ENCODE data around the gene HOXA10.

The HOXA10 gene

DNA sequence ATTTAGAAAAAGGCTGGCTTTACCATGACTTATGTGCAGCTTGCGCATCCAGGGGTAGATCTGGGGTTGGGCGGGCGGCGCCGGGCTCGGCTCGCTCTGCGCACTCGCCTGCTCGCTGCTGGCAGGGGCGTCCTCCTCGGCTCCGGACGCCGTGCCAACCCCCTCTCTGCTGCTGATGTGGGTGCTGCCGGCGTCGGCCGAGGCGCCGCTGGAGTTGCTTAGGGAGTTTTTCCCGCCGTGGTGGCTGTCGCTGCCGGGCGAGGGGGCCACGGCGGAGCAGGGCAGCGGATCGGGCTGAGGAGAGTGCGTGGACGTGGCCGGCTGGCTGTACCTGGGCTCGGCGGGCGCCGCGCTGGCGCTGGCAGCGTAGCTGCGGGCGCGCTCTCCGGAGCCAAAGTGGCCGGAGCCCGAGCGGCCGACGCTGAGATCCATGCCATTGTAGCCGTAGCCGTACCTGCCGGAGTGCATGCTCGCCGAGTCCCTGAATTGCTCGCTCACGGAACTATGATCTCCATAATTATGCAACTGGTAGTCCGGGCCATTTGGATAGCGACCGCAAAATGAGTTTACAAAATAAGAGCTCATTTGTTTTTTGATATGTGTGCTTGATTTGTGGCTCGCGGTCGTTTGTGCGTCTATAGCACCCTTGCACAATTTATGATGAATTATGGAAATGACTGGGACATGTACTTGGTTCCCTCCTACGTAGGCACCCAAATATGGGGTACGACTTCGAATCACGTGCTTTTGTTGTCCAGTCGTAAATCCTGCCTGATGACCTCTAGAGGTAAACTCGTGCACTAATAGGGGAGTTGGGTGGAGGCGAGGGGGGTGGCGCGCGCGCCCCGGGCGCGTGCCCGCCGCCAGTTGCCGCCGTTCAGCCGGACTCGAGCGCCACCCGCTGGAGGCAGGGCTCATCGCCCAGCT lies 30.8 kb downstream of the HOXA10 start, which contains the start of gene HOXA5:
TSS of gene HOXA5 (minus strand) at position 659 of the 927 bp plus-strand sequence. CDS start at position 585, 74 bp downstream.
- no peak for DNase-seq

DNA sequence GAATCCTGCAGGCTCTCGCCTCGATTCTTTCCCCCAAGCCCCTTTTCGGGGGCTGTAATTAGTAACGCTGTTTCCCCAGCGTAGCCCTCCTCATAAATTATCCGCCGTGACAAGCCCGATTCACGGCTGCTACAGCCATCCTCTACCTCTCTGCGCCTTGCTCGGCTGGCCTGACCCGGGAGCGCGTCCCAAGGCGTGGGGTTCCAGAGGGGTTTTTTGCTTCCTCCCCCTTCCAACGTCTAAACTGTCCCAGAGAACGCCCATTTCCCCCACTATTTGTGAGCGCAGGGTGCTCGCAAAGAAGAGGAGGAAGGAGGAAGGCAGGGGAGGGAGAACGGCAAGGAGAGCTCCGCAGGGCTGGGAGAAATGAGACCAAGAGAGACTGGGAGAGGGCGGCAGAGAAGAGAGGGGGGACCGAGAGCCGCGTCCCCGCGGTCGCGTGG lies 31.5 kb downstream of the HOXA10 start:
- DNase-seq = no peak

DNA sequence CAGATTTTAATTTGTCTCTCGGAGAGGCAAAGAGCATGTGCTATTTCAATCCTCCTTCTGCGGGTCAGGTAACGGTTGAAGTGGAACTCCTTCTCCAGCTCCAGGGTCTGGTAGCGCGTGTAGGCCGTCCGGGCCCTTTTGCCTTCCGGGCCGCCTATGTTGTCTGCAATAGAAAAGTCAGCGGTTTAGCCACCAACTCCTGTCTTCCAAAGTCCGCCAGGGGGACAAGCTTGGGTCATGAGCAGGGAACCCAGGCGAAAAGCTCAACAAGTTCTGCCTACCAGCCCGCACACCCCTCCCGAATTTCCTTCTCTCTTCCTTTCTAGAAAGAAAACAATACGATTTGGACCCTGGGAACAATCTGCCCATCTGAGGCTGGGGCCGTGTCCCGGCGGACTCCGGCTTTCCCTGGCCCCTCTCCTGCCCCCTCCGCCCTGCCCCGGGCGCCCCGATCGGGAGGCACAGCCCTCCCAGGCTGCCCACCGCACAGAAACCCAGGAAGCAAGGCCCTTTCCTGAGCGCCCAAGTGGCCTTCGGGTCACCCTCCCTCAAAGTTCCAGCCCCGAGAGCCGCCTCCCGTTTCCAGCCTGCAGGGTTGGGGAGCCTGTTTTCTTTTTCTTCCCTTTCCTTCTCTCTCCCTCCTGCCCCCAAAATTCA lies 32.1 kb downstream of the HOXA10 start:
- DNase-seq = no peak

DNA sequence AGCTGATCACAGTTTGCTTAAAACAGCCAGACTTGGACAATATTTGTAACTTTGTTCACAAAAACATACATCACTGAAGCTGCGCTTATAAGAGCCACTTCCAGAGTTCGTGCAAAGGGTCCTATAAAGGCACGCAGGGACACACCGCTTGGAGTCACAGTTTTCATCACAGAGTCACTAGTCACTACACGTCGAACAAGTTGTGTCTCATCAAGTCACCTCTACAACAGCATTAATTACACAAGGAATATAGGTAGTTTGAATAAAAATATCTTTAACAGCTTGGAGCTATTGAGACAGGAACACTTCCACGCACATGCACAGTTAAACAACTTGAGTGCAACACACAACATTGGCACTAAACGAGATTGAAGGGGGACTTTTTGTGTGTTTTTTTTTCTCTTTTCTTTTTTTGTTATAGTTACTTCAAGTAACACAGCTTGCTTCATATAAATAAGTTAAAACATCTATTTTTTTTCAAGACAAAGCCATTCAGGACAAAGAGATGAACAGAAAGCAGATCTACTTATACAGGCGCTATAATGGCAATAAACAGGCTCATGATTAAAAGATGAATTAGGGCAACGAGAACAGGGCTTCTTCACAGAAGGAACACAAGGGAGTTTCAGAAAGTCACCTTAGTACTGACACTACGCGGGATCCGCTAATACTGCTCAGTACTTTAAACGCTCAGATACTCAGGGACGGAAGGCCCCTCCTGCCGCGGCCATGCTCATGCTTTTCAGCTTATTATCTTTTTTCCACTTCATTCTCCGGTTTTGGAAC lies 32.8 kb downstream of the HOXA10 start:
- no peak for DNase-seq

DNA sequence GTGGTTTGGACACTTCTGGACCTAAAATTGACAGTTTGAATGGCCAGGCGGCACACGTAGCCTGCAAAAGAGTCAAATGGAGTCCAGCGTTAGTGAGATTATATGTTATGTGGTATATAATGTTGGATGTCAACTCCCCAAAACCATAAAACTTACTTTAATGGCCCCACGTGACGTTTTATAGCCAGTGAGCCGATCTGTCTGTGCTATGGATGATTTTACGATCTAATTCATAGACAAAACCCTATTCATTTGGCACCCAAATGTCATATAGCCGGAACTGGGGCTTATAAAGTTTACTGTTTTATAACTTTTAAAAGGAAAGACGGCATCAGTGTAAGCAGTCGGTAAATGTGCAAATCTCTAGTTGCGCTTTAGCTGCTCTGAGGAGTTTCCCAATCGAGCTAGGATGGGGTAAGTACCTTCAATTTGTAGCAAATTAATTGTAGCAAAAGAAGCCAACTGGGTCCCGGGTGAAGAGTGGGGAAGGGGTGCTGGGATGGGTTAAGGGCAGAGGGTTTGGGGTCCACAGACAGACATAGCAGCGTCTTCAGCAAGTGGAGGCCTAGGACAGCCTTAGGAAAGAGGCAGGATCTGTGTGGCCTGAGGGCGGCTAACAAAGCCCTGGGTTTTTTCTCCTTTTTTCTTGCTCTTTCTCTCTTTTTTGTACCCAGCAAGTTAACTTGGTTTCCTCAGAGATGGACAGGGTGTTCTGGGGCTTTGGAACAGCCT lies 33.8 kb downstream of the HOXA10 start:
- no peak for DNase-seq

DNA sequence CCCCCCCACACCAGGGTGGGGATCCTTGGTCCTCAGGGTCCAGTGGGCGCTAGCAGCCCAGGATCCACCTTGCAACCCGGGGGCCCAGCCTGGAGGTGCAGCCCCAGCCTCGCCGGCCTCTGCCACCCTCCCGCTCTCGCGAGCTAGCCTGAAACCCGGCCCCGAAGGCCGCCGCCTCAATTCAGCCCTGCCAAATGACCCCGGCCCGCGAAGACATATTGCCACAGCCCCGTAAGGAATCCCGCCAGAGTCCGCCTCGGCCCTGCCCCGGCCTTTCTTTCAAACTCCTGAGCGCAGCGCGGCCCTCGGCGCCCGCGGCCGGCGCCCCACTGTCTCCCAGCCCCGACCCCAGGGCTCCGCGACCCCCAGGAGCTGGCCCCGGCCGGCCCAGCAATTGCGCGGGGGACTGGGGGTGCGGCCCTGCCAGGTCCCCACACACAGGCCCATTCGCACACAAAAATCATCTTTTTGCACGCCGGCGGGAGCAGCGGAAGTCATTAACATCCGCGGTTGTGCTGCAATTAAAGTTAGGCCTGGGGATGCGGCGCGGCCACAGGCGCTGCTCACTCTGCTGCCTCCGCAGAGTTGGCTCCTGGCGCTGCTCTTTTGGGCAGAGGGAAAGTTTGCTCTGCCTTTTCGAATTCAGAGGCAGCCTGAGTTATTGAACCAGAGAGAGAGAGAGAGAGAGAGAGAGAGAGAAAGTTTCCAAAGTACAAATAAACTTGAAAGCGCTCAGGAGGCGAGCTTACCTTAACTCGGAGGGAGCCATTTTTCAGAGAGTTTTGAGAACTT lies 34.6 kb downstream of the HOXA10 start:
- DNase-seq = no peak

DNA sequence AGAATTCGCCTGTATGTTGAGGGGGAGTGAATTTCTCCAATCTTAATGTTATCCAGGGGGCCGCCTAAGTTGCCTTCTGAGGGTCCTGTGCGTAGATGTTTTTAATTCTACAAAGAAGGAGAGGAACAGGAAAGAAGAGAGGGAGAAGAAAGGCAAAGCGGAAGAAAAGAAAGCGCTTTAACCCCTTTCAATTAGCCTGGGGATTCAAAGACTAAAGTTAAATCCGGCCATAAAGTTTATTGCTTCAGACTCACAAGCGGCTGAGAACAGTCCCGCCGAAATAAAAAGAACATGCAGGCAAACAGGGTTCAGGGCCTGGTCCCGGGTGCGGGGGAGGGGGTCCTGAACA lies 35.2 kb downstream of the HOXA10 start:
- DNase-seq = no peak

DNA sequence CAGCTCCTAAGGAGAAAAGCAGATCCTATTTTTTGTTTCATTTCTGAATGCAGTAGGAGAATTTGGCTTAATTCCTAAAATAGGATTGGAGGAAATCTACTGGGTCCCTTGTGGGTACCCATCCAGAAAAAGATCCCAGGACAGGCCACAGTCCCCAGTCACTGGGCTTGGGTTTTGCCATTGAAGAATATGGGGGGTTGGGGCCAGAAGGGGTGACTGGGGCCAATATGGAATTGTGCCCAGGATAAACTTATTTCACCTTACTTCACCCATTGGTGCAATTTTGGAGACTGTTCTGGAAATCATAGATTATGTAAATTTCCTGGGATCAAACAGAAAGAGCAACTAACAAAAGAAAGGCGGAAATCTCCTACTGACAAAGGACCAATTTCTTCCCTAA lies 35.6 kb downstream of the HOXA10 start:
- DNase-seq = no peak

DNA sequence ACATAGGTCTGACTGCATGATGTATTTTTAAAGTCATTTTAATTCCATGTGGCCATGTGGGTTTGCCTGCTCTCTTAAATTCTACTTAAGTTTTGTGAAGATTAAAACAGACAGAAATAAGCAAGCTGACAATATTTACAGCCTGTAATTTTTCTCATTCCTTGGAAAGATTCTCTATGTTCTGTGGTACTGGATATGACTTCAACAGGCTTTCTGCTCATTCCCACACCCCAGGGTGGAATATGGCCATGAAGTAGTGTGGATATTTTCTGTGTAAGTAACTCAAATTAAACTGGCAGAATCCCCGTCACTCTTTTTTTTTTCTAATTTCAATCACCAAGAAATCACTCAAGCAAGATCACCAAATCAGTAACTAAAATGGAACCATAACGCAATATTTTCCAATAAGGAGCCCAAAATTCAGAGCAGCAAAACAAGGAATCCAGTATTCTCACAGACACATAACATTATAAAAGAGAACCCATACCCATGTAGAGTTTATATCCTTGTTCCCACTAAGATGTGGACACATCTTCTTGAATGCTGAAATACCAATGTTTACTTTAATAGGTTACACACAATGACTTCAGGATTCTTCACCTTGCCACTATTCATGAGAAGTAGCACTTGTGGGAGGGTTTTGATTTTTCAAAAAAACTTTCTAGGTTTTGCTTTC lies 36.3 kb downstream of the HOXA10 start:
- DNase-seq = no peak

DNA sequence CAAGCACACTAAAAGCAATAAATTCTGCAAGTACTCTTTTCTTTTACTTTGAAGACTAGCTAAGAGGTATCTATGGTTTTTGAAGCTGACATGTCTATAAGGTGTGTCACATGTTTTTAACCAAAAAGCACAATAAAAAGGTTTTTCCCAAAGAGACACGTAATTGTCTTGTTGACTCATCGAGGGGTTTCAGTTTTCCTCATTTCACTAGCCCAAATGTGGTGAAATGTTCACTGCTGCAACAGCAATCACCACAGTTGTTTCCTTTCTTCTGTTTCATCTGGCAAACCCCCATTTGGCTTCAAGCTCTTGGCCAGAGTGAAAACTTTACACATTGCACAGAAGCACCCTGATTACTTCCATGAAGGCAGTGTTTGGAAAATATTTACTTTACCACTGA lies 39.7 kb downstream of the HOXA10 start:
- DNase-seq = no peak

DNA sequence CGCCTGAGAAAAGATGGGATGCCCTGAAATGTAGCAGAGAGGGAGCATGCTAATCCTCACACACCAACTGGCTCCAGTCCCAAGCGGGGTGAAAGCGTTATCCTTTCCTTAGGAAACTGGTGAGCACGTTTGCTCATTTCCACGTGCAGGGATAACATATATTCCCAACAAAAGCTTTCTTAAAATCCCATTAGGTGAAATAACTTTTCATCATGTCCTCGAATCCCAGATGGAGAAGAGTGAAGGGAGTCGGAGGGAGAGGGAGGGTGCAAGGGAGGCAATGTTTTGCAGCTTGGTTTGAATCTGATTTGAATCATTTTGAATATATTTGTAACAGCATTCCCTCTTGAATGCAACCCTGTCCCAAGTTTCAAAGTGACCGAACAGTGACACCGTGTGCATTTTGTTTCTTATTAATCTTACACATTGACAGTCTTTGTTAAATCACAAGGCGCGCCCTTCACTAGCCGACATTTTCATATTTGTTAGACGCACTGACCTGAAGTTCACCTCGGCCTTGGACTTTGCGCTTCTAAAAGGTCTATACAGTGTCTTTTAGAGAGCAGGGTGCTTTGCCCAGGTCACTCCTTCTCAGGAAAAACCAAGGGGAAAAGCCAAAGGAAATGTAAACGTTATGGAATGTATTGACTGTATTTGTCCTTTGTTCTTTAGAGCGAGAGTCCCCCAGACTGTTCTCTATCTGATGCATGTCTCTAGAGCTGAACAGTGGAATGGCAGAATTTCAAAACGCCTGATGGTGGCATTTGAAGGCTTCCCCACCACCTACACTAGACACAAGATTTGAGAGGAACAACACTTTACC lies 40.5 kb downstream of the HOXA10 start:
- no peak for DNase-seq

DNA sequence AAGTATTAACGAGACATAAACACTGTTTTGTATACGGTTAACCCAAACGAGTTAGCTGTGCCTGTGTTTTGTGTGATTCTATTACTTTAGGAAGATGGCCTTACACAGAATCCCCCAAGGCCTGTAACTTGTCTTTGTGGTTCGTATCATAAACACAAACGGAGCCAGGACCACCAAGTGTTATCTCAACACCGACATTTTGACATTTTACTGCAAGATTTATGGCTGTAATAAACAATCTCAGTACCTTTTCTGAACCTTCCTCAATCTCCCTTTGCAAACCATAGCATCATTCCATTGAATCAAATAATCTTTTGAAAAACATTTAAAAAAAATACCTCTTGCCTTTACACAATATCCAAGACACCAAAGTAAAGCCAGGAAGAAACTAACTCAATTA lies 41.1 kb downstream of the HOXA10 start:
- no peak for DNase-seq

DNA sequence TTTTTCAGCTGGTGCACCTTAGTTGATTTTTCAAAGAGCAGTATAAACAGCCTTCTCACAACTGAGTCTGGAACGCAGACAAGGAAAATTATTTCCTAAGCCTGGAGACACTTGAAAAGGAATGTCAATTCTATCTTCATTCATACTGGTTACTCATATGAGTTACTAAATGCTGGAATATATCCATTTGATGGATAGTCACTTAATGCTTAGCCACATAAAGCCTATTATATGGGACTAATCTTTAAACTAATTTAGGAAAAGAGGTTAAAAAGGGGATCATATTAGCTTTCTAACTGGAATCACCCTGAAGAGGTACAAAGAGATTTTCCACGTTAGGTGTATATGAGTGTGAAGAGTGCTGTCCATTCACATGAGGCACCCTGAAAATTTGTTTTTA lies 41.9 kb downstream of the HOXA10 start:
- no peak for DNase-seq

DNA sequence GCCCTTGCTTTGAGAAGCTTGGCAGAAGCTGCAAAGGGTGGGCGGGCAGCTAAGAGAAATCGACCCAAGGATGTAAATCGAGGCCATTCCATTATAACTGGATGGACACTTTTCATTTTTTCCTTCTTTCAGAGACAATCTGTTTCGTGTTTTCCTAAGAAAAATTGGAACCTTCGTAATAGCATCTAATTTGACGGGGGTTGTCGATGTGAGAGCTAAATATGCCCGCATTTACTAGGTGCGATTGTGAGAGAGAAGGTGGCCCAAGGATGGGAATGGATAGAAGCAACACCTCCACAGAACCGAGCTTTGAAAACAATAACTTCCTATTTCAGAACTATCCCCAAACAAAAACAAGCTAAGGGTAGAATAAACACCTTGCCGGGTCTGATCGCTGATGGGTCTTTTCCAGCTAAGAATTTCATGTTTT lies 42.7 kb downstream of the HOXA10 start:
- no peak for DNase-seq

DNA sequence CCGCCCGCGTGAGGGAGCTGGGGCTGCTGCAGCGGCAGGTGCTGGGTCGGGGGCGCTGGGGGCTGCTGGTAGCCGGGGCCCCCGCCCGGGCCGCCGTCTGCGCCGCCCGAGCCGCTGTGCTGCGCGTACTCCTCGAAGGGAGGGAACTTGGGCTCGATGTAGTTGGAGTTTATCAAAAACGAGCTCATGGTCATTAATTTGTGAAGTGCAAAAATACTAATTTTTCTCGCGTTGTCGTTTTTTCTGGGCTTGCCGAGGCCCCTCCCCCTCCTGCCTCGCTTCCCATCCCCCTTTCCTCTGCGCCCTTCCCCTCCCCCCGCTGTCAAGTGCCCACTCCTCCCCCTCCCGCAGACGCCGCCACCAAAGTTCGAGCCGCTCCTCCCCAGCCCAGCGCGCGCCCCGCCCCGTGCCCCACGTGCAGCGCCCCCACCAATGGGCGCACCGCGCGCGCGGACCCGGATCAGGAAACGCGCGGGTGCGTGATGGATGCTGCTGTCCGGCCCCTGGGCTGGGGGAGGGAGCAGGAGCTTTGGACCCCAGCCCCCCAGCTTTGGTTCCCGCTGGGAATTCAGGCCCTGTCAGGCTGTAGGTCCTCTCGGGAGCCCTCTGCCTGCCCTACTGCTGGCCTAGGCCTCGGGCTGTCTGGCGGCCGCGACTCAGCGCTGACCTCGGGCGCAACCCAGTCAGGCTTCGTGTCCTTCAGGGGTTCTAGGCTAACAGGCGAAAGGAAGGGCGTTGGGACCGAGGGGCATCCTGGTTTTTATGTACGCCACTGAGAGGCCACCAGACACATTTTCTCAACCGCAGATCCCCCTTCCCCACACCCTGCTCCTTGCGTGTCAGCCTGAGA lies 43.4 kb downstream of the HOXA10 start, which contains the start of gene HOXA4:
TSS of gene HOXA4 (minus strand) at position 218 of the 850 bp plus-strand sequence. CDS start at position 194, 24 bp downstream.
- peak; percentile 83 for DNase-seq

DNA sequence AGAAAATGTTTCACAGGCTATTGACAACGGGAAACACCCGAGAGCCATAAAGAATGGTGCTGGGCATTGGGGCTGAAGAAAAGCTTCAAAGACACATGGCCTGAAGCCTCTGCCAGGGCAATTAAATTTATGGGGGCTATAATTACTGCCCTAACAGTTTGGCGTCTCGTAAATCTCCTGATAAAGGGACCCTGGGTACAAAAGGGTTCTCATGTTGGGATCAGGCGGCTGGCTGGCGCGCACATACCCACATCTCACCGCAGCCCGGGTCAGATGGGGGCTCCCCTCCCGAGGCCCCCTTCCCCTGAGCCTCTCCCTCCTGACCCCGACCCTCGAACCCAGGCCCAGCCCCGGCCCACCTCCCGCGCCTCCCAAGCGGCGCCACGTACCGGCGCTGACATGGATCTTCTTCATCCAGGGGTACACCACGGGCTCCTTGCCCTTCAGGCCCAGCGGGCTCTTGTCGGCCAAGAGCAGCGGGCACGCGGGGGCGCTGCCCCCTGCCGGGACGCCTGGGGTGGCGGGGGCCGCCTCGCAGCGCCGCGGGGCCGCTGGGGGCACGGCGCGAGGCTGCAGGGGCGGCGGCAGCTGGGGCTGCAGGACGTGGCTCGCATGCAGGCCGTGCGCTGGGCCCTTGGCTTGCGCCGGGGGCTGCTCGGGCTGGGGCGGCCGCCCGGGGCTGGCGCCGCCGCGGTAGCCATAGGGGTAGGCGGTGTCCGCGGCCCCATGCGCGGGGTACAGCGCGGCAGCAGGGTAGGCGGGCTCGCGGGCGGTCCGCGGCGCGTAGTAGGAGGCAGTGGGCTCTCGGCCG lies 44.2 kb downstream of the HOXA10 start:
- no peak for DNase-seq

DNA sequence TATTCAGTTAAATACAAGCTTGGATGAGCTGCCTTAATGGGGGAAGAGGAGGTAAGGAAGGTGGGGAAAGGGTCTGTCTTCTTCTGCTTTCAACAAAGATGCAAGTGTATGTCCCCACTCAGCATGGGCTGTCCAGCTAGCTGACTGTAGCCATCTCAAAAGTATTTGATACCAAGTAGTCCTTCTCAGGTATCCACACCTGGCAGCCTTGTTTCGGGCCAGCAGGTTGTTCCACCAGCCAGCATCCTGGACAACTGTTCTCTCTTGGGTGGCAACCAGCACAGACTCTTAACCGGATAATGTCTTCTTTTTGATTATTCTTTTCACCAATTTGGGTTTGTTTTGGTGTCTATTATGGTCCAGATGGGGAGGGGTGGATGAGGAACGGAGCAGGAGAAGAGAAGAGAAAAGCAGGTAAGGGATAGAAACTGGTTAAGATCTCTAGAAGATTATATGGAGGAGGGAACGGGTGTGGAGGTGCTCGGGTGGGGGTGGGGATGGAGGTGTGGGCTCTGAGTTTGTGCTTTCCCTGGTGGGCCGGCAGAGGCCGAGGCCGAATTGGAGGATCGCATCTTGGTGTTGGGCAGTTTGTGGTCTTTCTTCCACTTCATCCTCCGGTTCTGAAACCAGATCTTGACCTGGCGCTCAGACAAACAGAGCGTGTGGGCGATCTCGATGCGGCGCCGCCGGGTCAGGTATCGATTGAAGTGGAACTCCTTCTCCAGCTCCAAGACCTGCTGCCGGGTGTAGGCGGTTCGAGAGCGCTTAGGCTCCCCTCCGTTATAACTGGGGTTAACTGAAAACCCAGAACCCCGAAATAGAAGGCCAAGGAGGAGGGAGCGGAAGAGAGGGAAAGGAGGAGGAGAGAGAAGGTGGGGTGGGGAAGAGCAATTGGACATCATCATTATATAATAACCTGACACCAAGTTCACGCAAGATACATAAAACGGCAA lies 45.1 kb downstream of the HOXA10 start:
- DNase-seq = no peak
